Heart right ventricle (tissue), 16 donors: ENCODE results near the gene GPHA2. TPM values are rescaled to one million over a fixed set of nuclear protein-coding genes. Genes with fewer than 3 reads are reported as not detected.
A peak's percentile ranks its signal among the peaks of the same experiment; 100 is the strongest.

ENCODE experiments used
- ATAC-seq, 8 donors: fragments of 200-7000 bp; cut with Tn5 transposase; one replicate each; pipeline ENCODE4 v1.9.1; 2020; ENCODE audit warnings: mild to moderate bottlenecking in 8 of 8, moderate library complexity in 8 of 8, moderate number of reproducible peaks in 1 of 8
- DNase-seq, 2 donors: peaks; one replicate each; pipeline ENCODE4 v3.0.0-alpha.2; 2020
- H3K27ac ChIP-seq, 10 donors: fragments of 200-600 bp; sonication (generic) in 2 of 10; one replicate each; pipeline versions ENCODE4 v1.5.0 to v1.8.0; 2020 to 2022; ENCODE audit warnings: mild to moderate bottlenecking in 3 of 10
- H3K27me3 ChIP-seq, 7 donors: fragments of 200-600 bp; one replicate each; pipeline ENCODE4 v1.8.0; 2021 to 2022; ENCODE audit warnings: mild to moderate bottlenecking in 2 of 7
- H3K36me3 ChIP-seq, 9 donors: fragments of 200-600 bp; sonication (generic) in 1 of 9; one replicate each; pipeline versions ENCODE4 v1.5.0 to v1.8.0; 2020 to 2022; ENCODE audit warnings: mild to moderate bottlenecking in 2 of 9
- H3K4me1 ChIP-seq, 9 donors: fragments of 200-600 bp; sonication (generic) in 1 of 9; one replicate each; pipeline versions ENCODE4 v1.5.0 to v1.8.0; 2020 to 2022; ENCODE audit warnings: mild to moderate bottlenecking in 4 of 9
- H3K4me3 ChIP-seq, 10 donors: fragments of 200-600 bp; sonication (generic) in 2 of 10; one replicate each; pipeline versions ENCODE4 v1.5.0 to v1.8.0; 2020 to 2022; ENCODE audit warnings: mild to moderate bottlenecking in 7 of 10, moderate library complexity in 2 of 10
- H3K9me3 ChIP-seq, 11 donors: fragments of 200-600 bp in 10 of 11; sonication (generic) in 2 of 11; one replicate each; pipeline versions ENCODE4 v1.5.0 to v1.8.0; 2013 to 2022; ENCODE audit warnings: mild to moderate bottlenecking in 2 of 11, control low read depth in 1 of 11, moderate library complexity in 1 of 11
- WGBS, 2 donors: extraction: QIAGEN DNeasy Blood & Tissue Kit; methylation state at CpG; one replicate each; pipeline ENCODE4 v1.1.7; 2013; ENCODE audit warnings: inconsistent platforms in 1 of 2; 5-methylcytosine and 5-hydroxymethylcytosine counted together
- intact Hi-C, 10 donors: fragments of 100-400 bp; cut with DNase I; formaldehyde crosslinking; loops; one replicate each; pipeline versions ENCODE4 v1.11.1 to v1.14.2; 2022
- polyA plus RNA-seq, 2 donors: library from polyadenylated mRNA; stranded (reverse); fragments of 200-250 nt; gene quantifications; one replicate each; pipeline ENCODE4 v1.2.3, GENCODE V29; 2013
- total RNA-seq, 10 donors: library from RNA; stranded (reverse); fragmentation: NEBNext Ultra II Directional in 3 of 10; extraction: Animal tissue kit (Norgen Biotek cat#: 25700) in 3 of 10; gene quantifications; one replicate each; pipeline versions ENCODE4 v1.2.1 to v1.2.4, GENCODE V29; 2021 to 2023
- TF ChIP-seq, protein P1 (sequence below), 9 donors: fragments of 200-600 bp; sonication (generic) in 2 of 9; IDR thresholded peaks; one replicate each; pipeline versions ENCODE4 v1.5.0 to v1.8.0; 2021 to 2022; ENCODE audit warnings: antibody characterized with exemption in 9 of 9, mild to moderate bottlenecking in 5 of 9, moderate library complexity in 1 of 9
- donor health status: Arrhythmogenic right ventricular cardiomyopathy.
- donor health status: ischemic (EF 13 %, LVEDD 7.1; RV severe dilation, severe dysfunction).
- donor health status: healthy with polysubstance abuse.
- donor health status: DM: no; HTN: yes; CAD: no.
- donor health status: DM: no; HTN: no; CAD: no.
- donor health status: ischemic (EF 25% LVEDD 6.9; RV normal size, moderate dysfunction).
- donor health status: ischemic (EF 25% LVEDD 5.7; RV mildly dilated, moderate dysfunction).
- donor health status: healthy.
- donor health status: DM: yes; HTN: yes; CAD: no.
- donor health status: Ischemic cardiomyopathy.
- donor health status: ischemic (EF 35%, LVEDD 5.7; RV mildly dilated, moderate dysfunction).
- donor health status: nonischemic (EF 11% LVEDD 7.7; RV severe dilation, severe dysfunction).
- donor health status: DM: yes; HTN: yes; CAD: no.
- donor health status: PGD.
- donor health status: ischemic (EF 29% LVEDD 5.4; RV normal size, mild dysfunction).
- donor health status: nonischemic (EF 23%, LVEDD 6.1; RV moderate dilation, normal function).

Gene GPHA2
- total and polyA plus RNA-seq, 12 donors = not detected

- H3K4me3 ChIP-seq = no peak overlapping the region
- 88 to 90% methylated on average over 11 of the region's 11 CpGs for WGBS, 2 donors
- peaks cover 0 to 100% (median 91%) of the 10 kb centered on the region in 9 donors for H3K36me3 ChIP-seq
- no peaks in the 10 kb centered on the region for H3K9me3 ChIP-seq
- H3K27me3 ChIP-seq = no peaks in the 10 kb centered on the region
- intact Hi-C loops = no loop called here
- H3K27ac ChIP-seq = no peak overlapping the region
- DNase-seq (no peak), ATAC-seq (no peak)
- TF ChIP-seq, protein P1, sequence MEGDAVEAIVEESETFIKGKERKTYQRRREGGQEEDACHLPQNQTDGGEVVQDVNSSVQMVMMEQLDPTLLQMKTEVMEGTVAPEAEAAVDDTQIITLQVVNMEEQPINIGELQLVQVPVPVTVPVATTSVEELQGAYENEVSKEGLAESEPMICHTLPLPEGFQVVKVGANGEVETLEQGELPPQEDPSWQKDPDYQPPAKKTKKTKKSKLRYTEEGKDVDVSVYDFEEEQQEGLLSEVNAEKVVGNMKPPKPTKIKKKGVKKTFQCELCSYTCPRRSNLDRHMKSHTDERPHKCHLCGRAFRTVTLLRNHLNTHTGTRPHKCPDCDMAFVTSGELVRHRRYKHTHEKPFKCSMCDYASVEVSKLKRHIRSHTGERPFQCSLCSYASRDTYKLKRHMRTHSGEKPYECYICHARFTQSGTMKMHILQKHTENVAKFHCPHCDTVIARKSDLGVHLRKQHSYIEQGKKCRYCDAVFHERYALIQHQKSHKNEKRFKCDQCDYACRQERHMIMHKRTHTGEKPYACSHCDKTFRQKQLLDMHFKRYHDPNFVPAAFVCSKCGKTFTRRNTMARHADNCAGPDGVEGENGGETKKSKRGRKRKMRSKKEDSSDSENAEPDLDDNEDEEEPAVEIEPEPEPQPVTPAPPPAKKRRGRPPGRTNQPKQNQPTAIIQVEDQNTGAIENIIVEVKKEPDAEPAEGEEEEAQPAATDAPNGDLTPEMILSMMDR (IDR thresholded peaks at IDR 0.05) = no peak
- H3K4me1 ChIP-seq = no peaks in the 10 kb centered on the region
Measured at GRCh38 chr11:64908766-64909165, 26.9 kb downstream of the GPHA2 start.

- no peak for ATAC-seq
- Histone ChIP-seq H3K4me3 (no peak overlapping the region), H3K27ac (no peak overlapping the region), H3K4me1 (no peaks in the 10 kb centered on the region), H3K27me3 (no peaks in the 10 kb centered on the region), H3K9me3 (no peaks in the 10 kb centered on the region), H3K36me3 (peaks cover 0 to 100% (median 89%) of the 10 kb centered on the region in 9 donors)
- 96 to 97% methylated on average over 12 to 13 of the region's 13 CpGs for WGBS, 2 donors
- no peak for DNase-seq
- intact Hi-C loops = no loop called here
- TF ChIP-seq, protein P1 (IDR thresholded peaks at IDR 0.05) = no peak
Measured at GRCh38 chr11:64906314-64906635, 29.4 kb downstream of the GPHA2 start.

DNA sequence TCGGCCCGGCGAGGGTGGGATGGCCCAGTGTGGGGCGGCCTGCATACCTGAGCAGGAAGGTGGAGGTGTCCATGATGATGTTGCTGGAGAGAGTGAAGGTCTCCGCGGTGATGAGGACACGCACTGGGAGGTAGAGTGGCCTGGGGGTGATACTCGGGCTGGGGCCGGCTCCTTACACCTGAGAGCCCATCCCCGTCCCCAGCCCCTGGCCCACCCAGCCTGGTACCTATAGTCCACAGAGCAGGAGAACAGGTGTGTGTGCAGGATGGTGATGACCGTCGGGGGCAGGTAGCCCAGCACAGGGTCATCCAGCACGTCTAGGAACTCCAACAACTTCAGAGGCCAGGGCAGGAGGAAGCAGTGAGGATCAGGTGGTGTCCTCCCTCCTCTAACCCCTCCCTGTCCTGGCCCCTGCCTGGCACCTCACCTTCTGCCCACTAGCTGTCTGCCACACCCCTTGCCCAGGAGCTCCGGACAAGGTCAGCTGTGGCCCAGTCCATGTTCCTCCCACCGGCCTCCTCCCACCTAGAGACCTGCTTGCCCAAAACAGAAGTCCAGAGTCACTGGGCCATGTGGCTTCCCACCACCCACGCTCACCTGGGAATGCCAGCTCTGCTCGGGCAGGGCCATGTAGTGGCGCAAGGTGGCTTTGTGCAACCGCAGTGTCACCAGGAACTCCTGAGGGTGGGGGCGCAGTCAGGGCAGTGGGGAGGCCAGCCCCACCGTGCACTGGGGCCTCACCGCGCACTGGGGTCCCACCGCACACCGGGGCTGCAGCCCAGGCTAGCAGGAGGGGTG, 30.0 kb downstream of the GPHA2 start:
- DNase-seq = no peak

GRCh38 chr11:64903291-64903833, 32.3 kb downstream of the GPHA2 start:
- TF ChIP-seq, protein P1 (IDR thresholded peaks at IDR 0.05) = no peak
- Histone ChIP-seq H3K9me3 (no peaks in the 10 kb centered on the region), H3K4me3 (no peak overlapping the region), H3K36me3 (peaks cover 0 to 100% (median 77%) of the 10 kb centered on the region in 9 donors), H3K27ac (no peak overlapping the region), H3K27me3 (no peaks in the 10 kb centered on the region), H3K4me1 (no peaks in the 10 kb centered on the region)
- 94 to 95% methylated on average over 23 of the region's 23 CpGs for WGBS, 2 donors
- no peak for ATAC-seq
- DNase-seq = no peak
- intact Hi-C loops = no loop called here

More for the DNA sequence above, 30.0 kb downstream of the GPHA2 start:
- no peak overlapping the region for H3K4me3 ChIP-seq
- intact Hi-C loops = no loop called here
- no peak overlapping the region for H3K27ac ChIP-seq
- WGBS, 2 donors = 95 to 96% methylated on average over 25 of the region's 25 CpGs
- H3K9me3 ChIP-seq = no peaks in the 10 kb centered on the region
- TF ChIP-seq, protein P1 (IDR thresholded peaks at IDR 0.05) = no peak
- no peaks in the 10 kb centered on the region for H3K4me1 ChIP-seq
- ATAC-seq = peak in 1 of 8 donors; percentile 4
- peaks cover 0 to 100% (median 85%) of the 10 kb centered on the region in 9 donors for H3K36me3 ChIP-seq
- H3K27me3 ChIP-seq = no peaks in the 10 kb centered on the region
